ENCODE data around the gene GATAD2B.
A peak's percentile ranks its signal among the peaks of the same experiment; 100 is the strongest.

GATAD2B gene

DNA sequence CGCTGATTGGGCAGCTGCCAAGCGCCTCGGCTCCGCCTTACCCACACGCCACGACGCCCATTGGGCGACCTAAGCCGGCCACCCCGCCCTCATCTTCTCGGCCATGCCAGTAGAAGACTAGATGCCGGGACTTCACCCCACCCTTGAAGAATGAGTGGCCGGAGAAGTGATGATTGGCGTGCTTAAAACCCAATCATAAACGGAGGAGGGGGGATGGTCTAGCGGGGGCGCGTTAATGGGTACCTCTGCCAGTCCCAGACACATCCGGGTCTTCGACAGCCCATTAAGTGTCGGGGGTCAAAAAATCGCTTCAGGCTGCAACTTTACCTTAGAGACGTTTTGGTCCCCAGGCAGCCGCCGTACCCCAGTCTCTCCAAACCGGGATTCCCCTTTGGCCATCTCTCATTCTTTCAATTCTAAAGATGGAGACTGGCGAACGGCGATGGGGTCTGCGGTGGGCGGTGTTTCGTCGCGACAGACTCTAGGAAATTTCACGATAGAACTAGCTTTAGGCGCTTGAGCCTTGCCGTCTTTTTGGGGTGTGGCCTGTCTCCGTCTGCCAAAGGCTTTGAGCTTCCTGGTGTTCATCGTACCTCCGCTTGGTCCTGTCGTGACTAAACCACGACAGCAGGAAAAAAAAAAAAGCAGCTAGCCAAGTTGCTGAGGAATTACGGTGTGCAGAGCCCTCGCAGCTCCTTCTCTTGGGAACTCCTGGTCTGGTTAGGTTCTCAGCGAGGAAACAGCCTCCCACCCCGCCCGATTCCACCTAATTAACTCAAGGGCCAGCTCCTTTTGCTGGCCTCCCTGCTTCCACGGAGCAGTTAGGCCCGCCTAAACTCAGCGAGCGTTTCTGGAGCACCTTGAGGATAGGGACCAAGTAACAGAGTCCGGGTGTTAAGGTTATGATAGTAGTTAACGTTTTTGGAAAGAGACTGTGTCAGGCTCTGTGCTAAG, at the start of gene GATAD2B:
Gene GATAD2B, minus strand, starts transcription at position 1 of the 954 bp plus-strand sequence. CDS start 94,625 bp downstream, outside the sequence.
- DNase-seq: peak; percentile 100

DNA sequence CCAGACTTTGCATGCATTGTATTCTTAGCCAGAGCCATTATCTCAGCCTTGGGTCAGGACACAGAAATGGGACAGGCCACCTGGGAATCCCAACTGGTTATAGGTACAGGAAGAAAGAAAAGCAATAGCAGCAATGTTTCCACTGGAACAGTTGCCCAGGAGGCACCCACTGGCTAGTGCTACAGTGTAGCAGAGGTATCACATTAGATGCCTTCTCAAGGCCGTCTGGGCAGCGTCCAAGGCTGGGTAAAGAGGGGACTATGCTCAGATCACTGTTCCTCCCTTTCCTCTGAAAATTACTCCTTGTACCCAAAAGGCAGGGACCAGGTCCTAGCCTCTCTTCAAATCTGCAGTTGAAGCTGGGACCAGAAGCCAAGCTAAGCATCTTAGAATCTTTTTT, 47.6 kb upstream of the GATAD2B start:
- DNase-seq: no peak

DNA sequence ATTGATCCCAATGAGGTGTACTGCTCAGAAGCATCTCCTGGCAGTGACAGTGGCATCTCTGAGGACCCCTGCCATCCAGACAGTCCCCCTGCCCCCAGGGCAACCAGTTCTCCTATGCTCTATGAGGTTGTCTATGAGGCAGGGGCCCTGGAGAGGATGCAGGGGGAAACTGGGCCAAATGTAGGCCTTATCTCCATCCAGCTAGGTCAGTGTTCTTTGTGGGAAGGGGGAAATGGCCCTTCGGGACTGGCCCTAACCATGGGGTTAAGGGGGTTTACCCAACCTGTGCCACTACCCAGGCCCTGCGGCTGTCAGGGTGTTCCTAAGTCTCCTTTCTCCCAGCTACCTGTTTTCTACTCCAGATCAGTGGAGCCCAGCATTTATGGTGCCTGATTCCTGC, 46.2 kb upstream of the GATAD2B start:
- no peak for DNase-seq

DNA sequence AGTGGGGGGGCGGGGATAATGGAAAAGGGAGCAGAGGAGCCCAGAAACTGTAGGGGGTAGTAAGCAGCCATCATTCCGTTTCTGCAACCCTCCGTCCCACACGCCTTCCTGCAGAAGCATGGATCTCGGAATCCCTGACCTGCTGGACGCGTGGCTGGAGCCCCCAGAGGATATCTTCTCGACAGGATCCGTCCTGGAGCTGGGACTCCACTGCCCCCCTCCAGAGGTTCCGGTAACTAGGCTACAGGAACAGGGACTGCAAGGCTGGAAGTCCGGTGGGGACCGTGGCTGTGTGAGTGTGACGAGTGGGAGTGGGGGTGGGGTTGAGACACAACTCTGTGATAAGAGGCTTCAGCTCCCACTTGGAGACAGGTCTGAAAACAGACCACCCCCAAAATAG, 45.6 kb upstream of the GATAD2B start:
- DNase-seq: peak in 2 of 3 experiments; percentile 44 to 60

DNA sequence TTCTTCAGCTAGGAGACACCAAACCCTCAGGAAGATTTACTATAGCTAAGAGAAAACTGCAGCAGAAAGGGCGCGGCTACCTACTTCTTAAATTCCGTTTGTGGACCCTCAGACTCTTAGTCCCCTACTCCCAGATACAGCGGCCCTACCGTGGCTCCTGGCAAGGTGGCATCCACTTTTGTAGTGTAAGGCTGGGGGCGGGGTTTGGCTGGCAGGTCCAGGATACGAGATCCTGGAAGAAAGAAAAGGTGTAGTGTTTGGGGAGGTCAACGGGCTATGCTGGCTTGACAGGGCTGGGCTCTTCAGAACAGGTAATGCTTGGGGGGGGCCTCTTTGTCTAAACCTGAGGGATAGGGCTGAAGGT, 45.2 kb upstream of the GATAD2B start:
- DNase-seq: peak in 1 of 3 experiments; percentile 89

DNA sequence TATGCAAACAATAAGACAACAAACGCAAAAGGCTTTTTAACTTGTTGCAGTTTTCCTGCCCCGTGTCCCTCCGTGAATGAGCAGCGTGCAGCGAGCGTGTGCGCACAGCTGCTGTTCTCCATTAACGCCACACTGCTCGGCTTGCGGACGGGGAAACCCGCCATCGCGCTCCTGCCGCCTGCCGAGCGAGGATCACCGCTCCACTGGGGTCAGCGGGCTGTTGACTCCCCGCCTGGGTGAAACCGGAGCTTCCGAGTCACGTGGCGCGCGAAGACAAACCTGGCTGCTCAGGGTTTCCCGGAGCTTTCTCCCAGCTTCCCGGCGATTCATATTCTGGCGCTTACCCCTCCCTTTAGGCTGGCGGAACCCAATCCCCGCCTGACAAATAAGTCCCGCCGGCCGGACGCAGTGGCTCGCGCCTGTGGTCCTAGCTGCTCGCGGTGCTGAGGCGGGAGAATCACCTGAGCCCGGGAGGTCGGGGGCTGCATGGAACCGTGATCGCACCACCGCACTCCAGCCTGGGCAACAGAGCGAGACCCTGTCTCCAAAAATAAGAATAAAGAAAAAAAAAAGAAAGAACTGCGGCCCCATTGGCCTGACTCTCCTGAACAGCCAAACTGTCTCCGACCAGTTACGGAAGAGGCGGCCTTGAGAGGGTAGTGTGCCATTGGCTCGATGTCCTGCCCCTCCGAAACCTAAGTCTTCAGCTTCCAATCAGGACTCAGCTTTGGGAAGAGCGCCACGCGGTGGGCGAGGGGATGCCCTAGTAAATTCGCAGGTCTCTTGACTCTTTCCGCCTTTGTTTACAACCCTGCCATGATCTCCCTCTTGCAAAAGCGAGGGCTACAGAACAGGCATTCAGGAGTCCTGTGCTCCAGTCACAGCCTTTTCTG, 44.6 kb upstream of the GATAD2B start, which contains the start of gene CREB3L4:
Gene CREB3L4, plus strand, starts transcription at position 796 of the 893 bp plus-strand sequence. CDS start 624 bp downstream, outside the sequence.
- peak; percentile 96 to 100 (median 99) for DNase-seq

DNA sequence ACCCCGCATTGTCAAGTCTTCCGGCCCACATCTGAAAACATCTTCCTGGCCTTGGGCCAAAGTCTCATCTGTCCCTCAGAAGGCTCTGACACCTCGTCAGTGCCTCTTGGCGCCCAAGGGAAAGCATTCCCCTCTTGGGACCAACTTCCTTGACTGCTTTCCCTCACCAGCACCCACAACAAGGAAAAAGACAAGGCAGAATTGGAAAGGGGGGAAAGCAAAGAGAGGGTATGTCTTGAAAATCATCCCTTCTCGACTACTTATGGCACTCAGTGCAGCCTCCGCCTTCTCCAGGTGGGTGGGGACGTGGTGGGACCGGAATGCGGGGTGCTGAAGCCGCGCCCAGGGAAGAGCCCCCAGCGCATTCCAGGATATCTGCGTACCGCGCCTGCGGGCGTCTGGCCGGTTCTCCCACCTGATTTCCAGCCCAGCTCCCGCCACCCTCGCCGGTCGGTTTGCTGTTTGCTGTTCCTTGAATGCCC, 41.1 kb upstream of the GATAD2B start:
- no peak for DNase-seq

DNA sequence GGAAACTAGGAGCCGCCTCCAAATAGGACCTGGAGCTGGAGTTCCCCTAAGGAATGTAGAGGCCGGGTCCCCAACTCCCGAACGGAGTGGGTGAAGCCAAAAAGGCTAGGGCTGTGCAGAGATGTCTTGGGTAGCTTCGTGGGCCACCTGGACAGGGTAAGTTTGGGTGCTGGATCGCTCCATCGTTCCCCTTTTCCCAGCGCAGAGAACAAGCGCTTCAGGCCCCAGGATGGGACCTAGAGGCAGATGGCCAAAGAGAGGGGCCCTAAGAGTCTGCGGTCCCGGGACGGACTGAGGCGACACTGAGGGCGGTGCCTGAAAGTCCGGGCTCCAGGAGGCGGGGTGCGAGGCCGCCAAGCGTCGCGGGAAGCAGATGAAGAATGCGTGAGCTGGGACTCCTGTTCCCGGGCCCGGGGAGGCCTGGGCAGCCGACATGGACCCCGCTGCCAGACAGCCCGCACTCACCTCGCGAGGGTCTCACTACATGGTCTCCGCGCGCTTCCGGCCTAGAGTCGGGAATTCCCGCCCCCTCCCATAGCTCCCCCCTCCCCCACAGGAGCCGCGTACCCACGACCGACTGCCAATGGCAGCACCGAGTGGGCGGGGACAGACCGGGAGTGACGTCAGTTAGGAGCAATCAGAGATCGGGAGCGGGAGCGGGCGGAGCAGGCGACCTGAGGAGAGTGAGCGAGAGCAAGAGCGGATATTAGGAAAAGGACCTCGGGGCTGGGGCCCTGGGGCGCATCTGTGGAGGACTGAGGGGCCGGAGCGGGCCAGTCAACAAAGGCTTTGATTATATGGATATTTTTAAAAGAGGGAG, 40.5 kb upstream of the GATAD2B start, which contains the start of gene SLC39A1:
Gene SLC39A1, minus strand, starts transcription at position 508 of the 820 bp plus-strand sequence. CDS start 822 bp downstream, outside the sequence.
- peak; percentile 96 to 100 (median 98) for DNase-seq

DNA sequence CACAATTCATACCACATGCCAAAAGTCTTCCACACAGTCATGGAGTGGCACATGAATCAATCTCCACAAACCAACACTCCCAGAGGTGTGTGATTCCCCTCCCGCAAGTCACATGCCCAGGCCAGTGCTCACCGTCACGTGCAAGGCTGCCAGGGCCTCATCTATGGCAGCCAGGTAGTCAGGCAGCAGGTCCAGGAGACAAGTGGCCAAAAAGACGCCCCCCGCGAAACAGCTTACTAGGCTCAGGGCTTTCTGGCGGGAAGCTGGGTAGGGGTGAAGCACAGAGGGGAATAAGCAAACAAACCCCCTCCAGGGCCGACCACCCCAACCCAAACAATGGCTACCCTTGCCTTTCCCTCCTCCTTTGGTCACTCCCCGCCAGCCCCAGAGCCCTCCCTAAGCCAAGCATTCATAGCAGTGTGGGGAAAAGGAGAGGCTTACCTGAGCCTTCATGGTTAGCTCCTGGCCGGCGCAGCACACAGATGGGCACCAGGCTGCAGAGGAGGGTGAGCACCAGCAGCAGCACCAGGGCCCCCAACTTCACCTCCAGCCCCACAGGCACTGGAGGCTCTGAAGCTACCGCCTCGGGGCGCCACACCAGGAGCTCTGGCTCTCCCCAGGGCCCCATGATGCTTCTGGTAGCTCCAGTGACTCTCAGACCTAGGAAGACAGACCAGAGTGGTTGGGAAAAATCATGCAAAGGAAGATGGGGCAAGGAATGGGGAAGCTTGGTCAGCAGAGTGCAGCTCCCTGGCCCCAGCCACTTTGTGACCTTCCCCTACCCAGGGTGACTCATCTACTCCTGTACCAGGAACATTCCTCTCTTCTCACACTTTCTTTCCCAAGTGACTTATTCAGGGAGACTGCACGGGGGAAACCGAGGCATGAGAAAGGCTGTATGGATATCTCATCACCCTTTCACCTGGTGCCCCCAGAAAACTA, 39.6 kb upstream of the GATAD2B start:
- DNase-seq: no peak

DNA sequence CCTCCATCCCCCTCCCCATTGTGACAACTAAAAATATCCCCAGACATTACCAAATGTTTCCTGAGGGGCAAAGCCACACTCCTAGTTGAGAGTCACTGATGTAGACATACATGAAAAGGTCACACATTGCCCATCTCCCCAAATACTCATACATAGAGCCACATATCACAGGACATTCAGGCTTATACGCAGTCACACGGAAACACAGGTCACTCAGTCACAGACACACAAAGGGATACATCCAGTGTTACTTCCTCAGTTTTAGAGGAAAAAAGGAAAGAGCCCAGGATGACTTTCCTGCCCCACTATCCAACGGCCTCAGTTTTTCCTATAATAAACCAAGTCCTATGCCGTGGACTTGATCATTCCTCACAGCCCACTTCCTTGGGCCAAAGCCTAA, 38.6 kb upstream of the GATAD2B start:
- no peak for DNase-seq

DNA sequence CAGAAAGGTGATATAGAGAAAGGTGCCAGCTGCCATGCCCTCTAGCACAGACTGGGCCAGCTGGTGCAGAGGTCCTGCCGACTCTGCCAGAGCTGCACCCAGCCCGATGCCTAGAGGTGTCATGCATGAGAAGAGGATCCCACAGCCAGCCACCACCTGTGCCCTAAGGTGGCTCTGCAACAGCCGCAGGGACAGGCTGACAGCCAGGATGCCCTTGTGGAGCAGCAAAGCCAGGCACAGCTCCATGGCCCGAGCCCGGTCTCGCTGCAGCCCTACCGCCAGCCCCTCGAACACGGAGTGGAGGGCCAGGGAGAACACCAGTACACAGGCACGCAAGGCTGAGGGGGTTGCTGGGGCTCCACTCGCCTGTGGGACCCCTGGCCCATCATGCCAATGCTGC, 37.4 kb upstream of the GATAD2B start:
- no peak for DNase-seq

DNA sequence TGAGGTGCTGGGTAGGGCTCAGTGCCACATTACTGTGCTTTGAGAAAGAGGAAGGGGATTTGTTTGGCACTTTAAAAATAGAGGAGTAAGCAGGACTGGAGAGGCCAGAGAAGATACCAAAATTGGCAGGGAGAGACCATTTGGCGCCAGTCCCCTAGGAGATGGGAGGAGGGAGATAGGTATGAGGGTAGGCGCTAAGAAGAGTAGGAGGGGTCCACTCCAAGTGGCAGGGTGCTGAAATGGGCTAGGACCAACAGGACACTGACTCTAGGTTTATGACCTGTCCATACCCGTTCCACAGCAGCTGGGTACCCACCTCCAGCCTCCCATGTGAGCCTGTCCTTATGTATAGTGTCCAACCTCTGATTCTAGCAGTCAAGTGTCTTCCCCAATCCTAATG, 36.7 kb upstream of the GATAD2B start:
- DNase-seq: no peak

DNA sequence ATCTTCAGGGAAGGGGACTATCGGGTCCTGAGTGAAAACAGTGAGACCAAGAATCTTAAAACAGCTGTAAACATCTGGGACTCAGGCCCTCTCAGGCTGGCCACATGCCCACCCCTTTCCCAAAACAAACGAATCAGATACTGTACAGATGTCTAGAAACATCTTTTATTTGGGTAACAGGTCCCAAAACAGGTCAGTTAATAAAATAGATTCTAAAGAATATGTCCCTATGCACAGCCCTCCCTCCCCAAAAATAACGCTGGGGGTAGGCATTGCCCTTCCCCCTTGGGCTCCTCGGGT, 36.1 kb upstream of the GATAD2B start:
- DNase-seq: no peak

DNA sequence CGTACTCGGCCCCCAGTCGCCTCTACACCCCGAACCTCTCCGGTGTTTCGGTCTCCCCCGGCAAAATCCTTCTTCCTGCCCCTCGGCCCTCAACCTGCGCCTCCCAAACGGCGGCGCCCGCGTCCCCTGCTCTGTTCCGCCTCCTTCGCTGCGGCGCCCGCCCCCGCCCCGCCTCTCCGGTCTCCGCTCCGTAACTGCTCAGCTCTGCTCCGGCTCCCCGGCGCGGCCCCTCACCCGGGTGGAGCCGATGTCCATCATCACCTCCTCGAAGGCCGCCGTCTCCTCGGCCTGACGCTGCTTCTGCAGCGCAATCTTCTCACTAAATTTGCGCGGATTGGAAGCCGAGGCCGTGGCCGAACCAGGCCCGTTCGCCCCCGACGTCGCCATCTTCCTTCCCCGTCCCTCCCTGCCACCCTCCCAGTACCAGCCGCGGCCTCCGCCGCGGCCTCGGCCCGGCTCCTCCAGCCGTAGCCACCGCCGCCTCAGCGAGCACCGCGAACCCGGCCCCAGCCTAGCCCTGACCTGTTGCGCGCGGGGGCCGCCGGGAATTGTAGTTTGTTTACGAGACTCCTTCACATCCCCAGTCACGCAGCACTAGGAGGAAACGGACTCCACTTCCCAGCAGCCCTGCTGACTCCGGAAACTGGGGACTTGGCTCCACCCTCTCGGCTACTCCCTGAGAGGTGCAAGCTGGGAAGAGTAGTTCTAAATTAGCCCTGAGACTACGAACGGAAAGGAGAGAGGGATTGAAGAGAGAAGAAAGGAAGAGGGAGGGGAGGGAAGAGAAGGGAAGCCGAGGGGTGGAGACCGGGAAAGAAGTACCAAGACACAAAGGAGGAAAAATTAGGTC, 35.6 kb upstream of the GATAD2B start, which contains the start of gene CRTC2:
Gene CRTC2, minus strand, starts transcription at position 502 of the 850 bp plus-strand sequence. Its CDS starts 115 bp downstream, at position 387.
- DNase-seq: peak; percentile 97 to 100 (median 99)

DNA sequence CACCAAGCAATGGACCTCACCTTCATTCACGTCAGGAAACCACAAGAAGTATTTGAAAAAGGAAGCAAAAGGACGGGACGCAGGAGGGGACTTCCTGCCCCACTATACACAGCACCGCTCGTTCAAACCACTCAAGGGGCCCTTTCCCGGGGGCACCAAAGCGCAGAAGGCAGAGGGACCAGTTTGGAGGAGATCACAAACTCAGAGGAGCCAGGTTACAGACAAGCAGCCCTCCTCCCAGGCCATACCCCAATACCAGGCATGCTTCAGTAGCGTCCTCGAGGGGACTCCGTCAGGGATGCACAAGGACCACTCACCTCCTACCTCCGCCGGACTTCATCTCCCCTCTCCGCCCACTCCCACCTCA, 35.0 kb upstream of the GATAD2B start:
- DNase-seq: no peak

DNA sequence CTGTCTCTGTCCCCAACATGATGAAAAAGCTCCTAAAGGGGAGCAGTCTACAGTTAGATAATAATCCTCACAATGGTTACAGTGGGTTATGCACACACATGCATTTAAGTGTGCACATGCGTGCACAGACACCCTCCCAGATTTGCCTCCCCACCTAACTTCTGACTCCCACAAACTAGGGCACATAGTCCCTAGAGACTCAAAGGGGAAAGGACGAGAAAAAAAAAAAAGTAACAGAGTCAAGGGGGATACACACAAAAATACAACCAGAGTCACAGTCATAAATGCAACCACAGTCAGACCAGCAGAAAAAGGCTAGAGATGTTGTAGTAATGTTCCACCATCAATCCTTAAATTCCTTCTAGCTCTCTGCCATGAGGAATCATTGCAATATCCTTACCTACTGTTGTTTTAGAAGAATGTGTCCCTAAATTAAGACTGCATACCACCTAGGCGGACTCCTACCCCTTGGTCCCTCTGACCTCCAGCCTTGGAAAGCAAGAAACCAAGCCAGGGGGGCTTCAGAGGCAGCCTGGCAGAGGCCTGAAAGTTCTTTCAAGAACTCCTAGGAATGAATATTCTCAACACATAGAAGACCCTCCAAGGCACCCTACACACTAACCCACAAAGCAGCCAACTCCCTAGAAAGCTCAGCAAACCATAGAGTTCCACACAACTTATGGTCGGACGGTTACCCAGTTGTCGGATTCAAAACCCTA, 34.4 kb upstream of the GATAD2B start:
- DNase-seq: no peak

DNA sequence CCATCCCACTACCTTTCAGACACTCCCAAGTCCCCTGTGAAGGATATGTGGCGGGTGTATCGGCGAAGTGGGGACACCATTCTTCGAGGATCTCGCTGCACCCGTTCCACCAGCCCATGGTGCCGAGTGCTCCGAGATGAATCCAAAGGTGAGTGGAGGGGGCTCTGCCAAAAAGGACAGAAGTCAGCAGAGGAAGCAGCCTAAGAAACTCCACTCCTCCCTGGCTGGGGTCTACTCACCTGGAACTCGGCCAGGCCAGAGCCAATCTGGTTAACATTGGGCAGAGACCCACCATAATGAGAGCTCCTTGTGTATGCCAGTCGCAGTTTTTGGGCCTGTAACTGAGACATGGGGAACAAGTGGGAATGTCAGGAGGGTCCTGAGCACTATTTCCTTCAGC, 32.1 kb upstream of the GATAD2B start:
- no peak for DNase-seq

DNA sequence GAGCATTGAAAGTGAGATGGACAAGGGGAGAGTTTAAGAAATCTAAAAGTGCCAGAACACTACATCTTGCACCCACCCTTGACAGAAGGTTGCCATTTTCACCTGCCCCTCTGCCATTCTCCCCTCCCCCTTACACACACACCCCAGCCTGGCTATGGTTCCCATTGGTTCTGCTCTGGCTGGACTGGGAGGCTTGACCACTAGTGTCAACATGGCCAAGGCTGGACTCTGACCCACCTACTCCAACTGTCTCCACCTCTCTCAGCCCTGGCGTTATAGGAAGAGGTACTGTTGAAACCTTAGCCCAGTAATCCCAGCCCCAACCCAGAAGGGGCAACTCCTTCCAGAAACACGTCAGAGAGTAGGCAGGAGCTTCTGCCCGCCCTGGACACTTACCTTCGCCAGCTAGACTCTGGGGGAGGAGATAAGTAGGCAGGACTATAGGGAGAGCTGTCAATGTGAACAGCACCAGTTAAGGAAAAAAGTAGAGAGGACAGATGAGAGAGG, 31.1 kb upstream of the GATAD2B start:
- no peak for DNase-seq

DNA sequence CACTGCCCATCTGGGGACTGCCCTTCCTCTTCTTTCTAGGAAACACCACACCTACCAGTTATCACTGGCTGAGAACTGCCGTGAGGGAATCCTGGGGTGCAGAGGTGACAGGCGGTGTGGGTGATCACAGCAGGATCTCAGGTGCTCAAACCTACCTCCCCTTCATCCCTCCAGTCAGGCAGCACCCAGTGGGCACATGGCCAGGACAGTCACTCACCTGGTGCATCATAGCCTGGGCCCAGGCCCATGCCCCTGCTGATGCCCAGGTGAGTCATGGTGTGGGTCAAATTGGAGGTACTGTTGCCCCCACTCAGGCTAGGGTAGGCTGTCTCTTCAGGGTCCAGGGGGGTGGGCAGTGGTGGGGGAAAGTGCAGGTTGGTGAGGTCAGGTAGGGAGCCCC, 29.0 kb upstream of the GATAD2B start:
- no peak for DNase-seq

Measured in NCI-H1417 (cell line).